Mammary epithelial cell (primary cell): ENCODE measurements around the gene RELN.

Experiments
- EZH2 ChIP-seq: IDR thresholded peaks from 2 replicates; pipeline ENCODE4 v1.6.1; 2012; ENCODE audit warnings: low read length, inconsistent platforms, borderline replicate concordance
- TF ChIP-seq, protein P1 (sequence below), 2 donors: IDR thresholded peaks in 1 of 2; conservative IDR thresholded peaks in 1 of 2; 2 replicates each; pipeline ENCODE4 v1.5.1; 2011 to 2012; ENCODE audit warnings: inconsistent platforms in 2 of 2, low read length in 2 of 2, mild to moderate bottlenecking in 2 of 2, control low read depth in 1 of 2, low read depth in 1 of 2; ENCODE audit not compliant: insufficient read depth in 1 of 2; ENCODE audit errors: extremely low read depth in 1 of 2

DNA sequence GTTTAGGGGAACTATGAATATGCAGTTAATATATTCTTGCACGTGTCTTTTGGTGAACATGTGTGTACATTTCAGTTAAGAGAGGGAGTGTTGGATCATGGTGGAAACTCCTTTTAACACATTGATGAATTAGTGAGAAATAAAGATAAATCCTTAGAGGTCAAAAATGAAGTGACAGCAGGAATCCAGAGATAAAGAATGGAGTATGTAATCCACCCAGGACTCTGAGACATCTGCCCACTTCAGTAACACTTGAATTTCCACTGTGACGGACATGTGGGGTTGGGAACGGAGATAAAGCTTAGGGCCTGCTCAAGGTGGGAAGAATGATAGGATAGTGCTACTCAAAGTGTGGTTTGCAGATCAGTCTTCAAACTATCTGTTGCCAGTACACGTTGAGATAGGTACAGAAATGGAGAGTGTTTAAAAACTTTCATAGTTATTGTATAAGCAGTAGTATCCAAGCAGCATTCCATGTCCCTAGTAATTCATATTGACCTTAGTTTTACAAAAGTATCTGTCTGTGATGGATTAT is 6.6 kb upstream of the RELN start:
- no peak for TF ChIP-seq EZH2
- TF ChIP-seq, protein P1, sequence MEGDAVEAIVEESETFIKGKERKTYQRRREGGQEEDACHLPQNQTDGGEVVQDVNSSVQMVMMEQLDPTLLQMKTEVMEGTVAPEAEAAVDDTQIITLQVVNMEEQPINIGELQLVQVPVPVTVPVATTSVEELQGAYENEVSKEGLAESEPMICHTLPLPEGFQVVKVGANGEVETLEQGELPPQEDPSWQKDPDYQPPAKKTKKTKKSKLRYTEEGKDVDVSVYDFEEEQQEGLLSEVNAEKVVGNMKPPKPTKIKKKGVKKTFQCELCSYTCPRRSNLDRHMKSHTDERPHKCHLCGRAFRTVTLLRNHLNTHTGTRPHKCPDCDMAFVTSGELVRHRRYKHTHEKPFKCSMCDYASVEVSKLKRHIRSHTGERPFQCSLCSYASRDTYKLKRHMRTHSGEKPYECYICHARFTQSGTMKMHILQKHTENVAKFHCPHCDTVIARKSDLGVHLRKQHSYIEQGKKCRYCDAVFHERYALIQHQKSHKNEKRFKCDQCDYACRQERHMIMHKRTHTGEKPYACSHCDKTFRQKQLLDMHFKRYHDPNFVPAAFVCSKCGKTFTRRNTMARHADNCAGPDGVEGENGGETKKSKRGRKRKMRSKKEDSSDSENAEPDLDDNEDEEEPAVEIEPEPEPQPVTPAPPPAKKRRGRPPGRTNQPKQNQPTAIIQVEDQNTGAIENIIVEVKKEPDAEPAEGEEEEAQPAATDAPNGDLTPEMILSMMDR (conservative IDR thresholded peaks at IDR 0.05 in 1 of 2, IDR thresholded peaks at IDR 0.05 in 1 of 2; ENCODE audit: extremely low read depth in 1 of 2, insufficient read depth in 1 of 2, low read depth in 1 of 2, low read length in 2 of 2), result no peak
